Gastroesophageal sphincter (tissue), 4 donors: ENCODE data around the gene IGSF8. TPM values are rescaled to one million over a fixed set of nuclear protein-coding genes. Genes with fewer than 3 reads are reported as not detected.
A peak's percentile ranks its signal among the peaks of the same experiment; 100 is the strongest.

Experiments
- ATAC-seq: fragments of 150-250 bp; one replicate; pipeline ENCODE4 v1.9.1; 2016; ENCODE audit warnings: mild to moderate bottlenecking, moderate library complexity
- H3K27ac ChIP-seq, 4 donors: fragments of 200-600 bp; sonication (generic) in 3 of 4; 1 replicate in 3 of 4; 2 replicates in 1 of 4; pipeline ENCODE4 v1.5.1; 2016 to 2019
- H3K27me3 ChIP-seq: fragments of 200-600 bp; sonication (generic); one replicate; pipeline ENCODE4 v1.5.1; 2019
- H3K36me3 ChIP-seq, 2 donors: fragments of 200-600 bp; sonication (generic); one replicate each; pipeline ENCODE4 v1.5.1; 2019; ENCODE audit warnings: control low read depth in 1 of 2
- H3K4me1 ChIP-seq, 3 donors: fragments of 200-600 bp; sonication (generic); 1 replicate in 2 of 3; 2 replicates in 1 of 3; pipeline ENCODE4 v1.5.1; 2016 to 2019; ENCODE audit warnings: control low read depth in 2 of 3
- H3K4me3 ChIP-seq, 2 donors: fragments of 200-600 bp; sonication (generic); one replicate each; pipeline ENCODE4 v1.5.1; 2019; ENCODE audit warnings: mild to moderate bottlenecking in 1 of 2, moderate library complexity in 1 of 2
- H3K9me3 ChIP-seq, 3 donors: fragments of 200-600 bp; sonication (generic); one replicate each; pipeline ENCODE4 v1.5.1; 2017 to 2019; ENCODE audit warnings: control low read depth in 2 of 3
- CTCF ChIP-seq, 4 experiments: fragments of 200-600 bp in 2 of 4; fragments of 450-650 bp in 2 of 4; sonication (generic) in 1 of 4; IDR thresholded peaks; one replicate each; pipeline ENCODE4 v1.5.1; 2017 to 2019; ENCODE audit warnings: antibody characterized with exemption in 4 of 4, mild to moderate bottlenecking in 2 of 4, moderate library complexity in 2 of 4
- EP300 ChIP-seq: sonication (generic); formaldehyde crosslinking; IDR thresholded peaks from one replicate; pipeline ENCODE4 v1.6.1; 2017; ENCODE audit warnings: antibody characterized with exemption, mild to moderate bottlenecking
- POLR2A ChIP-seq, 2 donors: fragments of 450-650 bp; IDR thresholded peaks; one replicate each; pipeline ENCODE4 v1.6.1; 2017; ENCODE audit warnings: antibody characterized with exemption in 2 of 2, mild to moderate bottlenecking in 2 of 2, moderate library complexity in 1 of 2
- POLR2AphosphoS5 ChIP-seq: sonication (generic); formaldehyde crosslinking; IDR thresholded peaks from one replicate; pipeline ENCODE4 v1.6.1; 2017; ENCODE audit warnings: antibody characterized with exemption
- WGBS, 2 donors: methylation state at CpG; one replicate each; pipeline ENCODE4 v1.1.5; 2018; ENCODE audit warnings: low coverage in 1 of 2; 5-methylcytosine and 5-hydroxymethylcytosine counted together
- total RNA-seq, 4 donors: library from RNA; depleted of rRNA; stranded (reverse); fragments of >200 nt; gene quantifications; one replicate each; pipeline ENCODE4 v1.1.0, GENCODE V29; 2016

IGSF8 gene
- total RNA-seq, 4 donors from 2014 or later: 17.1 to 23.0 (median 19.4) TPM

GRCh38 chr1:160101037-160101716 lies 2.8 kb upstream of the IGSF8 start:
- H3K9me3 ChIP-seq: no peaks in the 10 kb centered on the region
- peaks cover 6 to 78% (median 36%) of the 10 kb centered on the region in 3 donors for H3K4me1 ChIP-seq
- H3K4me3 ChIP-seq: peak overlapping the region in 1 of 2 donors; percentile 13
- no peaks in the 10 kb centered on the region for H3K36me3 ChIP-seq
- H3K27ac ChIP-seq: peak overlapping the region; percentile 64 to 97 (median 96)
- 6 to 17% methylated on average over 6 to 10 of the region's 13 CpGs for WGBS, 2 donors
- peak in 3 of 4 experiments; percentile 93 to 99 (median 97) for TF ChIP-seq CTCF (IDR thresholded peaks at IDR 0.05)
- peak; percentile 62 for TF ChIP-seq POLR2AphosphoS5
- TF ChIP-seq POLR2A (IDR thresholded peaks at IDR 0.05): no peak
- no peak for TF ChIP-seq EP300
- no peaks in the 10 kb centered on the region for H3K27me3 ChIP-seq
- ATAC-seq: peak; percentile 42

- H3K27me3 ChIP-seq: no peaks in the 10 kb centered on the region
- H3K36me3 ChIP-seq: peaks cover 0 to 3% of the 10 kb centered on the region in 2 donors
- no peak for TF ChIP-seq POLR2A (IDR thresholded peaks at IDR 0.05)
- no peak for TF ChIP-seq EP300
- H3K4me1 ChIP-seq: peaks cover 6 to 85% (median 41%) of the 10 kb centered on the region in 3 donors
- no peak overlapping the region for H3K4me3 ChIP-seq
- no peaks in the 10 kb centered on the region for H3K9me3 ChIP-seq
- no peak for ATAC-seq
- H3K27ac ChIP-seq: peak overlapping the region; percentile 91 to 97 (median 96)
- WGBS, 2 donors: no CpG with 5 or more reads among the region's 2 CpGs
These were observed 1.4 kb upstream of the IGSF8 start for GRCh38 chr1:160099716-160100375.

- 7% methylated on average over 7 of the region's 40 CpGs; no CpG with 5 or more reads in 1 of the 2 donors for WGBS, 2 donors
- Histone ChIP-seq H3K4me1 (peaks cover 1 to 76% (median 37%) of the 10 kb centered on the region in 3 donors), H3K27me3 (no peaks in the 10 kb centered on the region), H3K4me3 (peak overlapping the region; percentile 43 to 94), H3K27ac (peak overlapping the region; percentile 91 to 97 (median 96)), H3K36me3 (peaks cover 0 to 12% of the 10 kb centered on the region in 2 donors), H3K9me3 (no peaks in the 10 kb centered on the region)
- TF ChIP-seq POLR2A (IDR thresholded peaks at IDR 0.05) (peak; percentile 26 to 69), EP300 (no peak), POLR2AphosphoS5 (peak; percentile 61), CTCF (IDR thresholded peaks at IDR 0.05) (no peak)
- peak; percentile 89 for ATAC-seq
These were observed 588 bp upstream of the IGSF8 start for GRCh38 chr1:160098852-160099561.

- Histone ChIP-seq H3K4me3 (peak overlapping the region; percentile 43 to 94), H3K4me1 (peaks cover 0 to 60% (median 30%) of the 10 kb centered on the region in 3 donors), H3K36me3 (peaks cover 0 to 28% of the 10 kb centered on the region in 2 donors), H3K9me3 (no peaks in the 10 kb centered on the region), H3K27ac (peak overlapping the region in 3 of 4 donors; percentile 94 to 97 (median 97)), H3K27me3 (no peaks in the 10 kb centered on the region)
- no peak for TF ChIP-seq EP300
- TF ChIP-seq POLR2AphosphoS5: no peak
- TF ChIP-seq CTCF (IDR thresholded peaks at IDR 0.05): no peak
- TF ChIP-seq POLR2A (IDR thresholded peaks at IDR 0.05): no peak
- ATAC-seq: no peak
- 80% methylated on average over 2 of the region's 5 CpGs; no CpG with 5 or more reads in 1 of the 2 donors for WGBS, 2 donors
These were observed 1.1 kb downstream of the IGSF8 start for GRCh38 chr1:160097151-160097910.
